HAP-1 (cell line): ENCODE results near the gene MCFD2.
"Not testable (repeated sequence)": the region's sequence is repeated elsewhere in the genome, so short reads cannot be mapped to it uniquely, and the experiment has no call there.

Experiments used
- DNase-seq, 2 experiments: peaks; one replicate each; pipeline ENCODE4 v3.0.0-alpha.2; 2016 to 2020; ENCODE audit warnings: low spot score in 2 of 2
- H3K27me3 ChIP-seq: fragments of 250-450 bp; sonication (Bioruptor Pico); 2 replicates; pipeline ENCODE4 v1.5.1; 2020; ENCODE audit warnings: low read depth, mild to moderate bottlenecking, moderate library complexity
- H3K36me3 ChIP-seq: fragments of 250-450 bp; sonication (Bioruptor Pico); replicated peaks from 2 replicates; pipeline ENCODE4 v1.5.1; 2020; ENCODE audit warnings: mild to moderate bottlenecking
- H3K4me1 ChIP-seq: fragments of 250-450 bp; sonication (Bioruptor Pico); 2 replicates; pipeline ENCODE4 v1.5.1; 2020; ENCODE audit warnings: mild to moderate bottlenecking
- H3K4me3 ChIP-seq: fragments of 250-450 bp; sonication (Bioruptor Pico); 2 replicates; pipeline ENCODE4 v1.5.1; 2020; ENCODE audit warnings: mild to moderate bottlenecking, moderate library complexity
- H3K9me3 ChIP-seq: fragments of 250-450 bp; sonication (Bioruptor Pico); 2 replicates; pipeline ENCODE4 v1.5.1; 2020; ENCODE audit warnings: mild to moderate bottlenecking, moderate library complexity
- in situ Hi-C: fragments of 300-500 bp; cut with MboI; formaldehyde crosslinking; loops from 3 replicates; pipeline ENCODE4 v1.14.3; 2020; ENCODE audit warnings: low sequenced_read_pairs, inconsistent platforms, mixed read lengths

MCFD2 gene

GRCh38 chr2:46924038-46924437 is 8.4 kb upstream of the MCFD2 start:
- in situ Hi-C loops, result no loop called here
- Histone ChIP-seq H3K36me3 (no peaks in the 10 kb centered on the region), H3K4me1 (no peaks in the 10 kb centered on the region), H3K9me3 (peaks cover 7% of the 10 kb centered on the region), H3K27me3 (no peaks in the 10 kb centered on the region), H3K4me3 (no peak overlapping the region)
- DNase-seq, result no peak

- Histone ChIP-seq H3K36me3 (no peaks in the 10 kb centered on the region), H3K4me1 (no peaks in the 10 kb centered on the region), H3K4me3 (no peak overlapping the region), H3K9me3 (peaks cover 7% of the 10 kb centered on the region), H3K27me3 (no peaks in the 10 kb centered on the region)
- in situ Hi-C loops, result no loop called here
- no peak for DNase-seq
These were observed 7.5 kb upstream of the MCFD2 start for GRCh38 chr2:46923041-46923528.

GRCh38 chr2:46922606-46923005 is 7.0 kb upstream of the MCFD2 start:
- no peak for DNase-seq
- in situ Hi-C loops, result no loop called here
- no peak overlapping the region for H3K4me3 ChIP-seq
- peaks cover 7% of the 10 kb centered on the region for H3K9me3 ChIP-seq
- no peaks in the 10 kb centered on the region for H3K36me3 ChIP-seq
- H3K27me3 ChIP-seq, result no peaks in the 10 kb centered on the region
- no peaks in the 10 kb centered on the region for H3K4me1 ChIP-seq

- H3K4me3 ChIP-seq, result no peak overlapping the region
- H3K4me1 ChIP-seq, result no peaks in the 10 kb centered on the region; the same call in none of the 2 replicates
- peaks cover 5% of the 10 kb centered on the region for H3K9me3 ChIP-seq
- in situ Hi-C loops, result no loop called here
- DNase-seq, result no peak
- no peaks in the 10 kb centered on the region for H3K36me3 ChIP-seq
- H3K27me3 ChIP-seq, result no peaks in the 10 kb centered on the region
These were observed 6.3 kb upstream of the MCFD2 start for GRCh38 chr2:46921676-46922448.

GRCh38 chr2:46917628-46918027 is 2.0 kb upstream of the MCFD2 start:
- Histone ChIP-seq H3K36me3 (no peaks in the 10 kb centered on the region), H3K4me3 (no peak overlapping the region), H3K27me3 (no peaks in the 10 kb centered on the region), H3K4me1 (peaks cover 9% of the 10 kb centered on the region), H3K9me3 (no peaks in the 10 kb centered on the region)
- in situ Hi-C loops, result no loop called here
- DNase-seq, result no peak

- H3K9me3 ChIP-seq, result no peaks in the 10 kb centered on the region
- peak; percentile 86 to 89 for DNase-seq
- in situ Hi-C loops, result no loop called here
- peak overlapping the region; percentile 94 for H3K4me3 ChIP-seq
- H3K27me3 ChIP-seq, result no peaks in the 10 kb centered on the region
- peaks cover 9% of the 10 kb centered on the region for H3K4me1 ChIP-seq
- peaks cover under 1% of the 10 kb centered on the region; the same call in 1 of the 2 replicates for H3K36me3 ChIP-seq
These were observed 415 bp upstream of the MCFD2 start for GRCh38 chr2:46915811-46916630.

GRCh38 chr2:46914578-46915230 is 902 bp downstream of the MCFD2 start:
- H3K4me1 ChIP-seq, result peaks cover 9% of the 10 kb centered on the region
- H3K4me3 ChIP-seq, result peak overlapping the region; percentile 94
- in situ Hi-C loops, result no loop called here
- no peaks in the 10 kb centered on the region for H3K27me3 ChIP-seq
- DNase-seq, result no peak
- no peaks in the 10 kb centered on the region for H3K9me3 ChIP-seq
- H3K36me3 ChIP-seq, result peaks cover 12% of the 10 kb centered on the region

GRCh38 chr2:46913471-46914381 is 1.9 kb downstream of the MCFD2 start:
- H3K27me3 ChIP-seq, result no peaks in the 10 kb centered on the region
- in situ Hi-C loops, result no loop called here
- peaks cover 9% of the 10 kb centered on the region for H3K4me1 ChIP-seq
- H3K4me3 ChIP-seq, result peak overlapping the region; percentile 94; the same call in 1 of the 2 replicates
- H3K36me3 ChIP-seq, result peaks cover 22% of the 10 kb centered on the region
- no peaks in the 10 kb centered on the region for H3K9me3 ChIP-seq
- DNase-seq, result no peak

GRCh38 chr2:46909771-46910419 is 5.7 kb downstream of the MCFD2 start:
- no peak overlapping the region for H3K4me3 ChIP-seq
- peaks cover 7% of the 10 kb centered on the region; the same call in 1 of the 2 replicates for H3K4me1 ChIP-seq
- peaks cover 53% of the 10 kb centered on the region for H3K36me3 ChIP-seq
- no peak for DNase-seq
- no peaks in the 10 kb centered on the region for H3K27me3 ChIP-seq
- in situ Hi-C loops, result no loop called here
- no peaks in the 10 kb centered on the region for H3K9me3 ChIP-seq

- Histone ChIP-seq H3K9me3 (no peaks in the 10 kb centered on the region), H3K27me3 (no peaks in the 10 kb centered on the region), H3K36me3 (peaks cover 54% of the 10 kb centered on the region), H3K4me3 (no peak overlapping the region), H3K4me1 (peaks cover 2% of the 10 kb centered on the region; the same call in 1 of the 2 replicates)
- DNase-seq, result no peak
- in situ Hi-C loops, result no loop called here
These were observed 6.5 kb downstream of the MCFD2 start for GRCh38 chr2:46909150-46909549.

GRCh38 chr2:46904908-46905678 is 10.5 kb downstream of the MCFD2 start:
- DNase-seq, H3K4me3 ChIP-seq, in situ Hi-C loops, H3K9me3 ChIP-seq, H3K27me3 ChIP-seq, H3K4me1 ChIP-seq: not testable (repeated sequence)
- H3K36me3 ChIP-seq, result peaks cover 50% of the 10 kb centered on the region

GRCh38 chr2:46902980-46903379 is 12.6 kb downstream of the MCFD2 start:
- H3K36me3 ChIP-seq, result peaks cover 31% of the 10 kb centered on the region
- H3K4me3 ChIP-seq, H3K9me3 ChIP-seq, H3K27me3 ChIP-seq, H3K4me1 ChIP-seq, DNase-seq, in situ Hi-C loops: not testable (repeated sequence)
